DND-41 (cell line): ENCODE measurements around the gene DALRD3.

Experiments used
- ATAC-seq: fragments of 200-7000 bp; cut with Tn5 transposase; 3 replicates; pipeline ENCODE4 v1.9.1; 2021; ENCODE audit warnings: low read depth; ENCODE audit not compliant: insufficient read depth
- DNase-seq: peaks from one replicate; pipeline ENCODE4 v3.0.0-alpha.2; 2020
- H2AFZ ChIP-seq: 2 replicates; pipeline ENCODE4 v1.6.0; 2012; ENCODE audit warnings: low read depth, low read length
- H3K27ac ChIP-seq: 2 replicates; pipeline ENCODE4 v1.5.1; 2012; ENCODE audit warnings: low read length, inconsistent platforms
- H3K27me3 ChIP-seq: fragments of 200-600 bp; sonication (generic); 2 replicates; pipeline ENCODE4 v1.6.0; 2012; ENCODE audit warnings: low read length, mild to moderate bottlenecking, inconsistent platforms; ENCODE audit not compliant: insufficient read depth, poor library complexity
- H3K36me3 ChIP-seq: 2 replicates; pipeline ENCODE4 v1.5.1; 2012; ENCODE audit warnings: low read length, inconsistent platforms; ENCODE audit not compliant: insufficient read depth
- H3K4me1 ChIP-seq: 2 replicates; pipeline ENCODE4 v1.5.1; 2012; ENCODE audit warnings: mild to moderate bottlenecking, low read length; ENCODE audit not compliant: insufficient read depth
- H3K4me2 ChIP-seq: 2 replicates; pipeline ENCODE4 v1.6.0; 2012; ENCODE audit warnings: mild to moderate bottlenecking, moderate library complexity, low read length, inconsistent platforms; ENCODE audit not compliant: insufficient read depth
- H3K4me3 ChIP-seq, 2 experiments: fragments of 200-600 bp in 1 of 2; shearing (Covaris generic) in 1 of 2; 2 replicates each; pipeline ENCODE4 v1.5.1; 2012 to 2016; ENCODE audit warnings: inconsistent platforms in 2 of 2, low read length in 2 of 2, mild to moderate bottlenecking in 2 of 2, low read depth in 1 of 2, moderate library complexity in 1 of 2
- H3K79me2 ChIP-seq: 2 replicates; pipeline ENCODE4 v1.6.0; 2012; ENCODE audit warnings: low read length, inconsistent platforms; ENCODE audit not compliant: insufficient read depth
- H3K9ac ChIP-seq: 2 replicates; pipeline ENCODE4 v1.6.0; 2012; ENCODE audit warnings: low read depth, mild to moderate bottlenecking, inconsistent platforms, low read length, moderate library complexity
- H3K9me3 ChIP-seq: 2 replicates; pipeline ENCODE4 v1.5.1; 2012; ENCODE audit warnings: low read length, moderate library complexity, mild to moderate bottlenecking, inconsistent platforms; ENCODE audit not compliant: insufficient read depth, severe bottlenecking
- H4K20me1 ChIP-seq: 2 replicates; pipeline ENCODE4 v1.6.0; 2012; ENCODE audit warnings: low read length; ENCODE audit not compliant: insufficient read depth
- CTCF ChIP-seq: IDR thresholded peaks from 2 replicates; pipeline ENCODE4 v1.5.1; 2012; ENCODE audit warnings: borderline replicate concordance, low read length, moderate library complexity, mild to moderate bottlenecking; ENCODE audit not compliant: poor library complexity, severe bottlenecking; ENCODE audit errors: extremely low read depth
- EZH2 ChIP-seq: IDR thresholded peaks from 3 replicates; pipeline ENCODE4 v1.6.1; 2012; ENCODE audit warnings: borderline replicate concordance, low read depth, mild to moderate bottlenecking, moderate library complexity, low read length, inconsistent platforms; ENCODE audit not compliant: severe bottlenecking

Gene DALRD3

DNA sequence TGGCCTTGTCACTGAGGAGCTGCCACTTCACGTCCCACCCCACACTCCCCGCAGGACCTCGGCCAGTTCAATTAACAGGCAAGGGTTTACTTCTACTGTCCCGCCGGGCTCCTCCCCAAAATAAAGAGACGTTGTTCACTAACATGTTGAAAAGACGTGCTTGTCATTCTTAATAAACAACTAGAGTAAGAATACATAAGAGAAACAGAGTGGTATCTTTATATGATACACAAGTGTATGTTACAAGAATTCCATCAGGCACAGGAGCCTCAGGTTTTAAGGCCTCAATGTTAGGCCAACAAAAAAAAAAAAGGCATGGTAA is 11.1 kb upstream of the DALRD3 start:
- peak overlapping the region in 1 of 2 experiments; percentile 79; a peak in 2 of 4 replicates for H3K4me3 ChIP-seq
- H3K27ac ChIP-seq, result peak overlapping the region; percentile 70
- no peaks in the 10 kb centered on the region for H3K9me3 ChIP-seq
- H3K4me1 ChIP-seq, result peaks cover 49% of the 10 kb centered on the region
- ATAC-seq, result no peak
- H3K4me2 ChIP-seq, result peak overlapping the region; percentile 86
- H3K27me3 ChIP-seq, result no peaks in the 10 kb centered on the region
- H3K36me3 ChIP-seq, result peaks cover 79% of the 10 kb centered on the region
- TF ChIP-seq CTCF (no peak), EZH2 (no peak)
- H2AFZ ChIP-seq, result peak overlapping the region; percentile 76
- peaks cover 15% of the 10 kb centered on the region; the same call in 1 of the 2 replicates for H4K20me1 ChIP-seq
- peak overlapping the region; percentile 87 for H3K9ac ChIP-seq
- peaks cover 47% of the 10 kb centered on the region for H3K79me2 ChIP-seq
- no peak for DNase-seq

DNA sequence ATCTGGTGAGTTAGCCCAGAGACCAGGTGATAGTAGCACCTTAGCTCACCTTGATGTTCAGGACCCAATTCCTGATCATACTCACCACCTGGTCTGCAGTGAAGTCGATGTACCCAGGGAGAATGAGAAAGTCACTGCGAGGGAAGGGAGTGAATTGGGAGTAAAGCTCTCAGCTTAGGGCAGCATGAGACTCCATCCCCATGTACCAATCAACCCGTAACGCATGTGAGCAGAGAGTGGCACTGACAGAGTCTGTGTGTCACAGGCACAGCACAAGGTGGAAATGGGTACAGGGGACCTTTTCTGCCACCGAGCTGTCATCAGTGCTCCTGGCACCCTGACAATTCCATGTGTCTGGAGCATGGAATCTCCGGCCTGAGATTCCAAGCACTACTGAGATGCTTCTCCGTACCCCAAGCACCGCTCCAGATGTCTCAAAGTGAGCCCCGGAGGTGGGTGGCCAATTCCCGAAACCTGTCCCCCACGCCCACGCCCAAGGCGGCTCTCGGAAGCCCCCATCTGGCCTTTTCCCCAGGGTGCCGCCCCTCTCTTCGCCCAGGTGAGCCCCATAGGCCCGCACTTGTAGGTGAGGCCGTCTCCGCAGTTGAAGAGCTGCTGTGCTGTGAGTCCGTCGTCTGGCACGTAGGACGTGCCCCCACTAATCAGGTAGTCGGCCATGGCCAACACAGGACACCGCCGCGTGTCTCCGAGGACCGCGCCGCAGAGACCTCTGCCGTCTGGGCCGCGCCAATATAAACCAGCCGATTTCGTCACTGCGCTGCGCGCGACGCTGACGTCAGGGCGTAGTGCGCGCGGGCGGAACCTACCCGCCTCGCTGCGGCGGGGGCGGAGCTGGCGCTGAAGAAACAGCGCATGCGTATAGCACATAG is 10.5 kb upstream of the DALRD3 start, which contains the start of gene IMPDH2:
Gene IMPDH2 (minus strand): TSS at position 726 of the 890 bp plus-strand sequence. CDS start 48 bp downstream, at position 678.
- peaks cover 55% of the 10 kb centered on the region for H3K4me1 ChIP-seq
- H3K9ac ChIP-seq, result peak within 1 kb of the TSS; percentile 87
- peaks cover 80% of the 10 kb centered on the region for H3K36me3 ChIP-seq
- ATAC-seq (peak; percentile 86), DNase-seq (peak; percentile 93)
- no peaks in the 10 kb centered on the region for H3K27me3 ChIP-seq
- peak within 1 kb of the TSS; percentile 88 for H3K27ac ChIP-seq
- peaks cover 53% of the 10 kb centered on the region for H3K79me2 ChIP-seq
- H3K9me3 ChIP-seq, result no peaks in the 10 kb centered on the region
- TF ChIP-seq EZH2 (no peak), CTCF (peak; percentile 34)
- H4K20me1 ChIP-seq, result peaks cover 17% of the 10 kb centered on the region; the same call in 1 of the 2 replicates
- H2AFZ ChIP-seq, result peak within 1 kb of the TSS; percentile 92
- peak within 1 kb of the TSS; percentile 67 to 79 for H3K4me3 ChIP-seq
- H3K4me2 ChIP-seq, result peak within 1 kb of the TSS; percentile 86

- H3K27ac ChIP-seq, result peak overlapping the region; percentile 88
- TF ChIP-seq EZH2 (no peak), CTCF (no peak)
- H3K4me2 ChIP-seq, result peak overlapping the region; percentile 86
- H3K36me3 ChIP-seq, result peaks cover 82% of the 10 kb centered on the region
- no peak overlapping the region for H2AFZ ChIP-seq
- DNase-seq, result no peak
- H3K4me3 ChIP-seq, result peak overlapping the region; percentile 67 to 79; a peak in 3 of 4 replicates
- H3K27me3 ChIP-seq, result no peaks in the 10 kb centered on the region
- no peak for ATAC-seq
- no peaks in the 10 kb centered on the region for H3K9me3 ChIP-seq
- peaks cover 62% of the 10 kb centered on the region for H3K4me1 ChIP-seq
- peaks cover 59% of the 10 kb centered on the region for H3K79me2 ChIP-seq
- H3K9ac ChIP-seq, result peak overlapping the region; percentile 87
- peaks cover 17% of the 10 kb centered on the region; the same call in 1 of the 2 replicates for H4K20me1 ChIP-seq
Measured at GRCh38 chr3:49028298-49028672, 9.9 kb upstream of the DALRD3 start.
